ENCODE results near the gene OSBPL8. TPM values are rescaled to one million over a fixed set of nuclear protein-coding genes. Genes with fewer than 3 reads are reported as not detected.
A peak's percentile ranks its signal among the peaks of the same experiment; 100 is the strongest.

The OSBPL8 gene
- total and polyA plus RNA-seq, 9 of the 15 experiments (the other 6 are each of a cell fraction or from before 2014, with no cell fraction given) = 17.4 to 82.7 (median 42.8) TPM

GRCh38 chr12:76441016-76441415 lies 118.6 kb downstream of the OSBPL8 start:
- Histone ChIP-seq H3K9me1 (ENCODE audit: control insufficient read depth, insufficient read depth, low read length) (no peaks in the 10 kb centered on the region), H3K4me1 (replicated peaks in 1 of 2; ENCODE audit: control insufficient read depth in 2 of 2, insufficient read depth in 2 of 2, low read length in 2 of 2) (no peaks in the 10 kb centered on the region; a peak in 1 of 5 replicates), H3K79me2 (ENCODE audit: control insufficient read depth, insufficient read depth, low read length) (peaks cover 13% of the 10 kb centered on the region; the same call in 1 of the 3 replicates), H3K36me3 (ENCODE audit: control insufficient read depth, insufficient read depth, low read length) (no peaks in the 10 kb centered on the region), H3K9me3 (replicated peaks; ENCODE audit: control insufficient read depth, insufficient read depth, low read depth, low read length) (no peaks in the 10 kb centered on the region), H3K27me3 (ENCODE audit: control insufficient read depth in 2 of 2, insufficient read depth in 2 of 2, low read length in 2 of 2) (no peaks in the 10 kb centered on the region), H4K20me1 (replicated peaks; ENCODE audit: control insufficient read depth, insufficient read depth, low read length) (no peaks in the 10 kb centered on the region; the same call in 1 of the 2 replicates), H3K9ac (ENCODE audit: insufficient read depth in 1 of 2, low read depth in 2 of 2, low read length in 2 of 2) (no peak overlapping the region), H3K4me3 (no peak overlapping the region), H3K27ac (ENCODE audit: extremely low read depth, low read depth, low read length) (no peak overlapping the region), H3K4me2 (ENCODE audit: insufficient read depth, low read length) (no peak overlapping the region), H2AFZ (ENCODE audit: low read depth, low read length) (no peak overlapping the region)
- 92% methylated on average over 3 of the region's 3 CpGs for WGBS (ENCODE audit: insufficient coverage, low coverage, missing lambda C conversion rate)
- BruUV-seq (replicated peaks) = no TSS peak
- ChIA-PET POLR2A (no interaction called here), CTCF (ENCODE audit: low intra/inter-chr PET ratio) (no interaction called here)
- TF ChIP-seq MAFK (IDR thresholded peaks at IDR 0.05; ENCODE audit: low read length) (no peak), ZNF23 (CRISPR knock-in tag; IDR thresholded peaks at IDR 0.05) (no peak)
- no peak for DNase-seq (ENCODE audit: extremely low read depth in 1 of 4, low spot score in 3 of 4)
- in situ Hi-C loops (cut with MboI) = no loop called here
- ATAC-seq = no peak
- intact Hi-C loops (cut with micrococcal nuclease) = no loop called here
- no peak for FAIRE-seq

GRCh38 chr12:76432733-76433132 lies 126.8 kb downstream of the OSBPL8 start:
- Histone ChIP-seq H3K4me3 (no peak overlapping the region), H3K36me3 (ENCODE audit: control insufficient read depth, insufficient read depth, low read length) (no peaks in the 10 kb centered on the region), H3K27ac (ENCODE audit: extremely low read depth, low read depth, low read length) (no peak overlapping the region), H3K27me3 (ENCODE audit: control insufficient read depth in 2 of 2, insufficient read depth in 2 of 2, low read length in 2 of 2) (no peaks in the 10 kb centered on the region), H3K4me2 (ENCODE audit: insufficient read depth, low read length) (no peak overlapping the region), H3K79me2 (ENCODE audit: control insufficient read depth, insufficient read depth, low read length) (peaks cover 41% of the 10 kb centered on the region), H3K9me3 (replicated peaks; ENCODE audit: control insufficient read depth, insufficient read depth, low read depth, low read length) (peaks cover 6% of the 10 kb centered on the region; the same call in 1 of the 2 replicates), H2AFZ (ENCODE audit: low read depth, low read length) (no peak overlapping the region), H4K20me1 (replicated peaks; ENCODE audit: control insufficient read depth, insufficient read depth, low read length) (no peaks in the 10 kb centered on the region), H3K4me1 (replicated peaks in 1 of 2; ENCODE audit: control insufficient read depth in 2 of 2, insufficient read depth in 2 of 2, low read length in 2 of 2) (no peaks in the 10 kb centered on the region), H3K9ac (ENCODE audit: insufficient read depth in 1 of 2, low read depth in 2 of 2, low read length in 2 of 2) (no peak overlapping the region), H3K9me1 (ENCODE audit: control insufficient read depth, insufficient read depth, low read length) (no peaks in the 10 kb centered on the region)
- ChIA-PET POLR2A (no interaction called here), CTCF (ENCODE audit: low intra/inter-chr PET ratio) (no interaction called here)
- intact Hi-C loops (cut with micrococcal nuclease) (no loop called here), in situ Hi-C loops (cut with MboI) (no loop called here)
- BruUV-seq (replicated peaks) = no TSS peak
- DNase-seq (ENCODE audit: extremely low read depth in 1 of 4, low spot score in 3 of 4) = no peak
- no peak for ATAC-seq
- TF ChIP-seq KDM4B (IDR thresholded peaks at IDR 0.05; ENCODE audit: borderline replicate concordance in 2 of 2, low read depth in 1 of 2) (no peak), MEIS2 (IDR thresholded peaks at IDR 0.05; ENCODE audit: partially characterized antibody) (peak; percentile 27), TRIM24 (IDR thresholded peaks at IDR 0.05) (peak in 1 of 2 experiments; percentile 43; a peak in 1 of 4 replicates), ZNF324 (CRISPR knock-in tag; IDR thresholded peaks at IDR 0.05) (peak; percentile 97), FOSL1 (tag; conservative IDR thresholded peaks at IDR 0.05) (no peak), RAD21 (CRISPR knock-in tag; conservative IDR thresholded peaks at IDR 0.05 in 1 of 2, IDR thresholded peaks at IDR 0.05 in 1 of 2) (no peak), PBX2 (CRISPR knock-in tag; IDR thresholded peaks at IDR 0.05; ENCODE audit: low read depth) (no peak), PBX2 (tag; conservative IDR thresholded peaks at IDR 0.05; ENCODE audit: low read depth) (0 out of 2 replicates have a peak, but pooled peaks have one; percentile 15)
- FAIRE-seq = no peak
